Choroid plexus epithelial cell (primary cell): Measurements from ENCODE around the gene SUSD3.

ENCODE experiments used
- DNase-seq: peaks from one replicate; pipeline ENCODE4 v3.0.0-alpha.2; 2010; ENCODE audit warnings: low read depth
- H3K4me3 ChIP-seq: 2 replicates; pipeline ENCODE4 v1.5.1; 2011; ENCODE audit warnings: low read depth, mild to moderate bottlenecking, control low read depth, low read length, moderate library complexity
- CTCF ChIP-seq: conservative IDR thresholded peaks from 2 replicates; pipeline ENCODE4 v1.5.1; 2011; ENCODE audit warnings: low read depth, mild to moderate bottlenecking, control low read depth, inconsistent platforms, low read length, moderate library complexity

The SUSD3 gene

GRCh38 chr9:93023521-93023815 lies 35.0 kb upstream of the SUSD3 start:
- no peak overlapping the region for H3K4me3 ChIP-seq
- TF ChIP-seq CTCF = no peak
- DNase-seq = no peak

GRCh38 chr9:93024646-93024910 lies 33.9 kb upstream of the SUSD3 start:
- no peak for DNase-seq
- H3K4me3 ChIP-seq = no peak overlapping the region
- TF ChIP-seq CTCF = no peak

- H3K4me3 ChIP-seq = no peak overlapping the region
- TF ChIP-seq CTCF = no peak
- DNase-seq = no peak
Measured at GRCh38 chr9:93024986-93025630, 33.4 kb upstream of the SUSD3 start.

GRCh38 chr9:93025736-93026135 lies 32.8 kb upstream of the SUSD3 start:
- no peak for DNase-seq
- H3K4me3 ChIP-seq = no peak overlapping the region
- no peak for TF ChIP-seq CTCF

- no peak overlapping the region for H3K4me3 ChIP-seq
- no peak for DNase-seq
- TF ChIP-seq CTCF = no peak
Measured at GRCh38 chr9:93026640-93027039, 31.9 kb upstream of the SUSD3 start.

GRCh38 chr9:93027750-93028149 lies 30.8 kb upstream of the SUSD3 start:
- no peak for DNase-seq
- no peak overlapping the region for H3K4me3 ChIP-seq
- TF ChIP-seq CTCF = no peak

- no peak for TF ChIP-seq CTCF
- no peak for DNase-seq
Measured at GRCh38 chr9:93028448-93029006, 30.0 kb upstream of the SUSD3 start.

More at GRCh38 chr9:93028448-93029006, 30.0 kb upstream of the SUSD3 start:
- H3K4me3 ChIP-seq = no peak overlapping the region
